Measurements from ENCODE around the gene EHD2.
"Not testable (repeated sequence)": the region's sequence is repeated elsewhere in the genome, so short reads cannot be mapped to it uniquely, and the experiment has no call there.

DNA sequence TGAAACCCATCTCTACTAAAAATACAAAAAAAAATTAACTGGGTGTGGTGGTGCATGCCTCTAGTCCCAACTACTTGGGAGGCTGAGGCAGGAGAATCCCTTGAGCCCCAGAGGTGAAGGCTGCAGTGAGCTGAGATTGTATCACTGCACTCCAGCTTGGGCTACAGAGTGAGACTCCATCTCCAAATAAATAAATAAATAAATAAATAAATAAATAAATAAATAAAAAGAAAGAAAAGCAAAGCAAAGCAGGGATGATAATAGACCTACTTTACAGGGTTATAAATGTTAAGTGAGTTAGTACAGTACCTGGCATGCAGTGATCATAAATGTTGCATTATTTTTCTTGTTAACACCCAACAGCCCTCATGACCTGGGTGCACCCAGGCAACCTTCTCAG, 1.6 kb downstream of the EHD2 start:
- not testable (repeated sequence) for TF ChIP-seq EZH2 (IDR thresholded peaks at IDR 0.05; ENCODE audit: low read length, missing control alignments)
- TF ChIP-seq, protein P1, sequence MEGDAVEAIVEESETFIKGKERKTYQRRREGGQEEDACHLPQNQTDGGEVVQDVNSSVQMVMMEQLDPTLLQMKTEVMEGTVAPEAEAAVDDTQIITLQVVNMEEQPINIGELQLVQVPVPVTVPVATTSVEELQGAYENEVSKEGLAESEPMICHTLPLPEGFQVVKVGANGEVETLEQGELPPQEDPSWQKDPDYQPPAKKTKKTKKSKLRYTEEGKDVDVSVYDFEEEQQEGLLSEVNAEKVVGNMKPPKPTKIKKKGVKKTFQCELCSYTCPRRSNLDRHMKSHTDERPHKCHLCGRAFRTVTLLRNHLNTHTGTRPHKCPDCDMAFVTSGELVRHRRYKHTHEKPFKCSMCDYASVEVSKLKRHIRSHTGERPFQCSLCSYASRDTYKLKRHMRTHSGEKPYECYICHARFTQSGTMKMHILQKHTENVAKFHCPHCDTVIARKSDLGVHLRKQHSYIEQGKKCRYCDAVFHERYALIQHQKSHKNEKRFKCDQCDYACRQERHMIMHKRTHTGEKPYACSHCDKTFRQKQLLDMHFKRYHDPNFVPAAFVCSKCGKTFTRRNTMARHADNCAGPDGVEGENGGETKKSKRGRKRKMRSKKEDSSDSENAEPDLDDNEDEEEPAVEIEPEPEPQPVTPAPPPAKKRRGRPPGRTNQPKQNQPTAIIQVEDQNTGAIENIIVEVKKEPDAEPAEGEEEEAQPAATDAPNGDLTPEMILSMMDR (conservative IDR thresholded peaks at IDR 0.05 in 1 of 2, IDR thresholded peaks at IDR 0.05 in 1 of 2; ENCODE audit: low read depth in 1 of 2, low read length in 2 of 2): not testable (repeated sequence)
